B cell (primary cell): ENCODE data around the gene RAP1A. TPM values are rescaled to one million over a fixed set of nuclear protein-coding genes. Genes with fewer than 3 reads are reported as not detected.

Experiments used
- ATAC-seq: fragments of 200-7000 bp; cut with Tn5 transposase; one replicate; pipeline ENCODE4 v1.10.0; 2021; ENCODE audit warnings: low read depth, mild to moderate bottlenecking, moderate number of reproducible peaks, moderate library complexity
- CTCF ChIA-PET: fragments of 350-600 bp; sonication (Branson Sonifier 250); formaldehyde crosslinking; loops from one replicate; lab custom pipeline; 2021; ENCODE audit warnings: antibody characterized with exemption, inconsistent platforms; lab: Charles Lee
- POLR2A ChIA-PET: fragments of 350-600 bp; sonication (Branson Sonifier 250); formaldehyde crosslinking; loops from one replicate; lab custom pipeline; 2021; ENCODE audit warnings: antibody characterized with exemption; lab: Charles Lee
- DNase-seq: peaks from one replicate; pipeline ENCODE4 v3.0.0; 2013
- H2AFZ ChIP-seq: 2 replicates; pipeline ENCODE4 v1.6.1; 2012; ENCODE audit warnings: mild to moderate bottlenecking, low read depth, low read length; ENCODE audit not compliant: insufficient read depth, poor library complexity, severe bottlenecking
- H3K27ac ChIP-seq, 2 donors: 1 replicate in 1 of 2; 2 replicates in 1 of 2; pipeline ENCODE4 v1.5.1; 2012 to 2013; ENCODE audit warnings: low read length in 2 of 2, mild to moderate bottlenecking in 2 of 2, moderate library complexity in 1 of 2
- H3K27me3 ChIP-seq, 4 experiments: fragments of 200-600 bp in 1 of 4; sonication (generic) in 1 of 4; replicated peaks in 1 of 4; 1 replicate in 2 of 4; 2 replicates in 2 of 4; pipeline versions ENCODE4 v1.6.1 to v1.7.0; 2013 to 2016; ENCODE audit warnings: low read length in 3 of 4, mild to moderate bottlenecking in 2 of 4, mixed read lengths in 1 of 4, moderate library complexity in 1 of 4; ENCODE audit not compliant: insufficient read depth in 4 of 4, control insufficient read depth in 3 of 4; ENCODE audit errors: control extremely low read depth in 1 of 4
- H3K36me3 ChIP-seq, 2 experiments: replicated peaks in 1 of 2; 1 replicate in 1 of 2; 2 replicates in 1 of 2; pipeline versions ENCODE4 v1.6.1 to v1.7.1; 2013; ENCODE audit warnings: low read length in 1 of 2; ENCODE audit not compliant: insufficient read depth in 2 of 2, control insufficient read depth in 1 of 2; ENCODE audit errors: control extremely low read depth in 1 of 2, extremely low read depth in 1 of 2
- H3K4me1 ChIP-seq, 2 donors: fragments of 200-600 bp in 1 of 2; sonication (generic) in 1 of 2; 1 replicate in 1 of 2; 2 replicates in 1 of 2; pipeline versions ENCODE4 v1.5.1 to v1.6.1; 2013 to 2017; ENCODE audit warnings: low read length in 2 of 2; ENCODE audit not compliant: control insufficient read depth in 2 of 2, insufficient read depth in 2 of 2
- H3K4me2 ChIP-seq: replicated peaks from 2 replicates; pipeline ENCODE3; 2012; ENCODE audit warnings: mild to moderate bottlenecking, low read depth, low read length; ENCODE audit not compliant: poor library complexity, severe bottlenecking
- H3K4me3 ChIP-seq, 5 experiments: fragments of 200-600 bp in 1 of 5; sonication (generic) in 1 of 5; 1 replicate in 3 of 5; 2 replicates in 2 of 5; pipeline versions ENCODE4 v1.5.1 to v1.7.0; 2011 to 2016; ENCODE audit warnings: low read length in 4 of 5, mild to moderate bottlenecking in 4 of 5, low read depth in 2 of 5, control low read depth in 1 of 5, moderate library complexity in 1 of 5; ENCODE audit not compliant: insufficient read depth in 1 of 5; ENCODE audit errors: control extremely low read depth in 1 of 5, extremely low read depth in 1 of 5
- H3K79me2 ChIP-seq: fragments of 200-600 bp; sonication (generic); one replicate; pipeline ENCODE4 v1.6.0; 2016; ENCODE audit warnings: low read length; ENCODE audit not compliant: control insufficient read depth, insufficient read depth
- H3K9ac ChIP-seq: fragments of 200-600 bp; sonication (generic); 2 replicates; pipeline ENCODE4 v1.6.1; 2017; ENCODE audit warnings: mild to moderate bottlenecking, low read length, moderate library complexity
- H3K9me3 ChIP-seq, 3 donors: one replicate each; pipeline versions ENCODE4 v1.6.1 to v1.7.1; 2013; ENCODE audit warnings: low read length in 2 of 3; ENCODE audit not compliant: control insufficient read depth in 2 of 3, insufficient read depth in 1 of 3; ENCODE audit errors: control extremely low read depth in 1 of 3
- H4K20me1 ChIP-seq: 2 replicates; pipeline ENCODE4 v1.6.0; 2012; ENCODE audit warnings: mild to moderate bottlenecking, low read length; ENCODE audit not compliant: insufficient read depth, control insufficient read depth, poor library complexity, severe bottlenecking
- H3K27ac Mint-ChIP-seq: one replicate; pipeline ENCODE4 v1.8.0; 2021; ENCODE audit warnings: mixed read lengths
- H3K27me3 Mint-ChIP-seq: one replicate; pipeline ENCODE4 v1.8.0; 2021; ENCODE audit warnings: mixed read lengths
- H3K4me1 Mint-ChIP-seq: one replicate; pipeline ENCODE4 v1.8.0; 2021; ENCODE audit warnings: mixed read lengths
- H3K4me3 Mint-ChIP-seq: one replicate; pipeline ENCODE4 v1.8.0; 2021; ENCODE audit warnings: mixed read lengths
- H3K9me3 Mint-ChIP-seq: one replicate; pipeline ENCODE4 v1.8.0; 2022; ENCODE audit warnings: mixed read lengths; ENCODE audit not compliant: insufficient read depth
- CTCF ChIP-seq: fragments of 200-600 bp; IDR thresholded peaks from one replicate; pipeline ENCODE4 v1.8.0; 2022; ENCODE audit warnings: antibody characterized with exemption, mild to moderate bottlenecking
- EZH2 ChIP-seq: IDR thresholded peaks from 2 replicates; pipeline ENCODE4 v1.6.1; 2012; ENCODE audit warnings: borderline replicate concordance, low read depth, mild to moderate bottlenecking, moderate library complexity, low read length; ENCODE audit not compliant: insufficient read depth, poor library complexity, severe bottlenecking
- WGBS: methylation state at CpG from one replicate; pipeline ENCODE4 v1.1.5; 2013; ENCODE audit warnings: missing lambda C conversion rate; ENCODE audit not compliant: insufficient coverage; 5-methylcytosine and 5-hydroxymethylcytosine counted together
- intact Hi-C: fragments of 100-400 bp; cut with micrococcal nuclease; formaldehyde crosslinking; loops from one replicate; pipeline ENCODE4 v1.10.0; 2022
- polyA plus RNA-seq: library from polyadenylated mRNA; depleted of rRNA; stranded (reverse); fragments of >200 nt; gene quantifications from 2 replicates; pipeline ENCODE4 v1.2.3, GENCODE V29; 2012
- total RNA-seq, 2 donors: library from RNA; stranded (reverse); fragments of 120-200 nt in 1 of 2; gene quantifications; 1 replicate in 1 of 2; 2 replicates in 1 of 2; pipeline versions ENCODE4 v1.2.3 to v1.2.4, GENCODE V29; 2013 to 2022

The RAP1A gene
- total and polyA plus RNA-seq, 2 donors (not counting 1 experiment from before 2014, with no cell fraction given) = 32.6 to 75.3 TPM

- intact Hi-C loops = loop anchor here (2.0 kb wide), 1 partner anchor 229 kb away; no protein-coding TSS in a partner anchor
- Histone ChIP-seq H3K4me1 (peaks cover 15 to 30% of the 10 kb centered on the region in 2 donors), H3K36me3 (no peaks in the 10 kb centered on the region), H4K20me1 (no peaks in the 10 kb centered on the region), H3K4me3 (peak overlapping the region; percentile 61 to 81 (median 72)), H3K9ac (peak overlapping the region; percentile 69), H3K27ac (peak overlapping the region in 1 of 2 donors; percentile 73), H3K9me3 (no peaks in the 10 kb centered on the region), H3K79me2 (no peaks in the 10 kb centered on the region), H2AFZ (peak overlapping the region; percentile 89), H3K4me2 (peak overlapping the region; percentile 96), H3K27me3 (peaks cover 0 to 39% (median 15%) of the 10 kb centered on the region in 4 experiments)
- no peak for TF ChIP-seq EZH2
- no peak for TF ChIP-seq CTCF
- Mint-ChIP-seq H3K4me1 (peaks cover 25% of the 10 kb centered on the region), H3K4me3 (peak overlapping the region; percentile 97), H3K27me3 (peaks cover 6% of the 10 kb centered on the region), H3K27ac (peak overlapping the region; percentile 62), H3K9me3 (no peaks in the 10 kb centered on the region)
- WGBS = 8% methylated on average over 7 of the region's 9 CpGs
- no peak for DNase-seq
- CTCF ChIA-PET = interaction anchor here (1.1 to 5.0 kb wide), 6 partner anchors 9 to 230 kb away, joined by 4 to 66 read pairs (median 14); no protein-coding TSS in a partner anchor
- no peak for ATAC-seq
- POLR2A ChIA-PET = interaction anchor here (1.0 to 2.7 kb wide), 5 partner anchors 15 to 514 kb away, joined by 3 to 18 read pairs (median 4); partner anchors contain the start of gene DDX20
Measured at GRCh38 chr1:111738133-111738435, 118.5 kb downstream of the RAP1A start.
